GM18519 (cell line): ENCODE data around the gene MYH15.

ENCODE experiments used
- ATAC-seq: cut with Tn5 transposase; IDR thresholded peaks from one replicate; pipeline ENCODE4 v1.9.1; 2021; ENCODE audit warnings: mild to moderate bottlenecking, moderate library complexity; ENCODE audit not compliant: unreplicated experiment, low FRiP score

The MYH15 gene

GRCh38 chr3:108343491-108343890, 166.9 kb downstream of the MYH15 start:
- no peak for ATAC-seq

GRCh38 chr3:108342837-108343486, 167.4 kb downstream of the MYH15 start:
- peak; percentile 78 for ATAC-seq

- ATAC-seq = no peak
Measured at GRCh38 chr3:108341911-108342310, 168.5 kb downstream of the MYH15 start.

- ATAC-seq = no peak
Measured at GRCh38 chr3:108338901-108339545, 171.4 kb downstream of the MYH15 start.

GRCh38 chr3:108334701-108335100, 175.7 kb downstream of the MYH15 start:
- ATAC-seq = no peak

- ATAC-seq = no peak
Measured at GRCh38 chr3:108333961-108334360, 176.4 kb downstream of the MYH15 start.

GRCh38 chr3:108331792-108332191, 178.6 kb downstream of the MYH15 start:
- no peak for ATAC-seq
